Panc1 (cell line): ENCODE measurements around the gene SIK3. TPM values are rescaled to one million over a fixed set of nuclear protein-coding genes. Genes with fewer than 3 reads are reported as not detected.
"Not testable (repeated sequence)": the region's sequence is repeated elsewhere in the genome, so short reads cannot be mapped to it uniquely, and the experiment has no call there.

Experiments
- ATAC-seq: fragments of 200-7000 bp; cut with Tn5 transposase; 2 replicates; pipeline ENCODE4 v1.9.1; 2020; ENCODE audit warnings: mild to moderate bottlenecking, moderate library complexity
- BruUV-seq: library from RNA; stranded (reverse); fragments of 400-500 nt; replicated peaks from 2 replicates; lab custom pipeline; 2021; lab: Mats Ljungman, UMichigan
- CTCF ChIA-PET: fragments of 300-600 bp; sonication (Branson Sonifier 250); formaldehyde crosslinking; loops from one replicate; lab custom pipeline; 2022; ENCODE audit warnings: antibody characterized with exemption; lab: Charles Lee
- POLR2A ChIA-PET: fragments of 300-600 bp; sonication (Branson Sonifier 250); formaldehyde crosslinking; loops from one replicate; lab custom pipeline; 2022; ENCODE audit warnings: antibody characterized with exemption; lab: Charles Lee
- DNase-seq: peaks from one replicate; pipeline ENCODE4 v3.0.0-alpha.2; 2010; ENCODE audit warnings: low read depth, low spot score
- H3K27ac ChIP-seq: 2 replicates; pipeline ENCODE4 v1.5.1; 2011; ENCODE audit warnings: mild to moderate bottlenecking, low read length, inconsistent platforms
- H3K27me3 ChIP-seq: fragments of 200-500 bp; sonication (Bioruptor generic); 2 replicates; pipeline ENCODE4 v1.6.0; 2014; ENCODE audit warnings: low read length, inconsistent platforms; ENCODE audit not compliant: control insufficient read depth, insufficient read depth
- H3K36me3 ChIP-seq: fragments of 200-500 bp; sonication (Bioruptor generic); 2 replicates; pipeline ENCODE4 v1.5.1; 2014; ENCODE audit warnings: inconsistent platforms, mild to moderate bottlenecking, low read length, moderate library complexity; ENCODE audit not compliant: control insufficient read depth, insufficient read depth
- H3K4me1 ChIP-seq: 2 replicates; pipeline ENCODE4 v1.5.1; 2011; ENCODE audit warnings: inconsistent platforms, mild to moderate bottlenecking, low read length, moderate library complexity; ENCODE audit not compliant: control insufficient read depth, insufficient read depth
- H3K4me3 ChIP-seq, 2 experiments: 2 replicates each; pipeline ENCODE4 v1.5.1; 2011 to 2012; ENCODE audit warnings: low read depth in 2 of 2, low read length in 2 of 2, mild to moderate bottlenecking in 2 of 2, inconsistent platforms in 1 of 2, moderate library complexity in 1 of 2
- H3K9me3 ChIP-seq: fragments of 200-500 bp; sonication (Bioruptor generic); 2 replicates; pipeline ENCODE4 v1.5.1; 2014; ENCODE audit warnings: low read depth, mild to moderate bottlenecking, inconsistent platforms, low read length, moderate library complexity; ENCODE audit not compliant: control insufficient read depth, insufficient read depth
- CTCF ChIP-seq: fragments of 450-650 bp; IDR thresholded peaks from 2 replicates; pipeline ENCODE4 v1.5.1; 2017; ENCODE audit warnings: mild to moderate bottlenecking
- POLR2AphosphoS5 ChIP-seq: IDR thresholded peaks from 2 replicates; pipeline ENCODE4 v1.6.1; 2012; ENCODE audit warnings: mild to moderate bottlenecking, low read depth, low read length, moderate library complexity
- REST ChIP-seq, 2 experiments: IDR thresholded peaks; 2 replicates each; pipeline ENCODE4 v1.6.1; 2011 to 2012; ENCODE audit warnings: low read depth in 2 of 2, control low read depth in 1 of 2, low read length in 1 of 2, mild to moderate bottlenecking in 1 of 2, moderate library complexity in 1 of 2; ENCODE audit not compliant: insufficient read depth in 1 of 2
- SIN3A ChIP-seq: IDR thresholded peaks from 2 replicates; pipeline ENCODE4 v1.6.1; 2012; ENCODE audit warnings: low read depth, mild to moderate bottlenecking, low read length, moderate library complexity, borderline replicate concordance; ENCODE audit not compliant: insufficient read depth
- TCF7L2 ChIP-seq: IDR thresholded peaks from 2 replicates; pipeline ENCODE4 v1.6.1; 2011; ENCODE audit warnings: mild to moderate bottlenecking, low read depth, low read length, inconsistent platforms
- in situ Hi-C: cut with HindIII; loops from 2 replicates; pipeline ENCODE4 v1.10.0; 2016; ENCODE audit warnings: low sequenced_read_pairs, low pct_unique_long_range_greater_than_20kb
- intact Hi-C: fragments of 100-400 bp; cut with micrococcal nuclease; formaldehyde crosslinking; loops from one replicate; pipeline ENCODE4 v1.10.0; 2022; ENCODE audit not compliant: unreplicated experiment
- total RNA-seq: library from RNA; stranded (reverse); gene quantifications from one replicate; pipeline ENCODE4 v1.2.1, GENCODE V29; 2021; ENCODE audit not compliant: unreplicated experiment

The SIK3 gene
- total RNA-seq, 1 experiment from 2014 or later = 39.7 TPM

DNA sequence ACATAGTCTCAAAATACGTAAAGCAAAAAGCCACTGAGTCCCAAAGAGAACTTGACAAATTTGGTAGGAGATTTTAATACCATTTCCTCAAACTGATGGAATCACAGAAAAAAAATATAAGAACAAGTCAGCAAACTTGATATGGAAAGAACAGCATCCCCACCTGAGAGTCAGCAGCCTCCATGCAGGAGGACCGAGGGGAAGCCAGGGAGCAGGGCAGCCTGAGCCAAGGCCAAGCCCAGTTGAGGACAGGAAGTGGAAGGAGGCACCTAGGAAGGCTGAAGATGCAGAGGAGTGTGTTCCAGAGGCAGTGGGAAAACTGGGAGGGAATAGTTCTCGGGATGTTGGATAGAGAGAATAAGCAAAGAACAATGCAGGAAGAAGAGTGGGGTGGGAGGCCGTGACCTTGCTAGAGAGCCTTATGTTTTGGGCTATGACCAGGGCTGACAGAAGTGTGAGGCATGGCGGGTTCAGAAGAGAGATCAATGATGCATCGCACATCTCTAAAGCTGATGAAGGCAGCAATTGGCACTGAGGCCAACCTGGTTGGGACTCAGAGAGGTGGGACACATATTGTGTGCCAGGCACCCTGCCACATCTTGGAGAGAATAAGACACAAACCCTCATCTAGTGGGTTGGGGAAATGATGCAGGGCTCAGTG lies 290.5 kb downstream of the SIK3 start:
- no TSS peak for BruUV-seq
- Histone ChIP-seq H3K27ac (no peak overlapping the region), H3K27me3 (no peaks in the 10 kb centered on the region), H3K4me3 (no peak overlapping the region), H3K36me3 (no peaks in the 10 kb centered on the region), H3K9me3 (no peaks in the 10 kb centered on the region), H3K4me1 (no peaks in the 10 kb centered on the region)
- DNase-seq = no peak
- ChIA-PET POLR2A (no interaction called here), CTCF (no interaction called here)
- ATAC-seq = no peak
- intact Hi-C loops = no loop called here
- TF ChIP-seq CTCF = no peak
- no peak for TF ChIP-seq REST (IDR thresholded peaks at IDR 0.05; ENCODE audit: insufficient read depth in 1 of 2, low read depth in 2 of 2, low read length in 1 of 2)
- TF ChIP-seq TCF7L2 = no peak
- TF ChIP-seq POLR2AphosphoS5 = no peak
- TF ChIP-seq SIN3A = no peak
- in situ Hi-C loops = no loop called here

- POLR2A ChIA-PET = no interaction called here
- Histone ChIP-seq H3K4me1 (no peaks in the 10 kb centered on the region), H3K4me3 (no peak overlapping the region), H3K27ac (no peak overlapping the region), H3K9me3 (no peaks in the 10 kb centered on the region), H3K27me3 (no peaks in the 10 kb centered on the region; the same call in 1 of the 2 replicates), H3K36me3 (no peaks in the 10 kb centered on the region)
- CTCF ChIA-PET = no interaction called here
- in situ Hi-C loops (no loop called here), intact Hi-C loops (no loop called here)
- DNase-seq (no peak), ATAC-seq (no peak)
- no peak for TF ChIP-seq CTCF
- TF ChIP-seq SIN3A = no peak
- TF ChIP-seq POLR2AphosphoS5 = no peak
- no peak for TF ChIP-seq TCF7L2
- no peak for TF ChIP-seq REST (IDR thresholded peaks at IDR 0.05; ENCODE audit: insufficient read depth in 1 of 2, low read depth in 2 of 2, low read length in 1 of 2)
- BruUV-seq = no TSS peak
Observed at GRCh38 chr11:116804001-116804400, 294.2 kb downstream of the SIK3 start.

GRCh38 chr11:116801662-116802061 lies 296.6 kb downstream of the SIK3 start:
- BruUV-seq, ATAC-seq, H3K9me3 ChIP-seq, H3K27me3 ChIP-seq, H3K4me1 ChIP-seq, intact Hi-C loops, H3K27ac ChIP-seq, H3K4me3 ChIP-seq, H3K36me3 ChIP-seq, CTCF ChIA-PET, POLR2A ChIA-PET, in situ Hi-C loops, DNase-seq: not testable (repeated sequence)
